ENCODE results near the gene PSAT1. TPM values are rescaled to one million over a fixed set of nuclear protein-coding genes. Genes with fewer than 3 reads are reported as not detected.

PSAT1 gene
- total and polyA plus RNA-seq, 2 of the 4 experiments (the other 2 are of a cell fraction): 77.2 to 88.4 TPM

- no peak overlapping the region for H3K4ac ChIP-seq (ENCODE audit: low read depth, low read length)
- dilution Hi-C loops (cut with HindIII; ENCODE audit: low sequenced_read_pairs, unreplicated experiment) (no loop called here), intact Hi-C loops (cut with micrococcal nuclease) (no loop called here)
Measured at GRCh38 chr9:78358329-78359051, 61.6 kb downstream of the PSAT1 start.

More at GRCh38 chr9:78358329-78359051, 61.6 kb downstream of the PSAT1 start:
- Histone ChIP-seq H3K4me2 (ENCODE audit: low read depth, low read length) (no peak overlapping the region), H3K27me3 (ENCODE audit: control insufficient read depth, insufficient read depth, low read length) (peaks cover 2% of the 10 kb centered on the region; the same call in 1 of the 2 replicates), H3K4me3 (ENCODE audit: insufficient read depth, low read depth, low read length) (no peak overlapping the region), H3K18ac (ENCODE audit: low read depth, low read length) (no peak overlapping the region), H3K4me1 (ENCODE audit: control insufficient read depth, insufficient read depth, low read length) (no peaks in the 10 kb centered on the region), H3K23ac (ENCODE audit: low read depth, low read length) (no peak overlapping the region), H2BK15ac (ENCODE audit: low read depth, low read length) (no peak overlapping the region), H2BK5ac (ENCODE audit: low read depth, low read length, poor library complexity, severe bottlenecking) (no peak overlapping the region), H3K9ac (ENCODE audit: low read depth, low read length) (no peak overlapping the region), H2AK5ac (ENCODE audit: low read depth, low read length) (no peak overlapping the region), H3K79me1 (ENCODE audit: low read depth in 1 of 2, low read length in 2 of 2) (no peaks in the 10 kb centered on the region), H2AK9ac (replicated peaks; ENCODE audit: low read depth, low read length, poor library complexity) (no peak overlapping the region), H3K9me1 (ENCODE audit: insufficient read depth, low read length) (no peaks in the 10 kb centered on the region), H4K5ac (ENCODE audit: low read depth, low read length) (no peak overlapping the region), H2BK120ac (ENCODE audit: low read depth, low read length) (no peak overlapping the region), H3K9me3 (ENCODE audit: control insufficient read depth, insufficient read depth, low read length) (no peaks in the 10 kb centered on the region), H2BK20ac (ENCODE audit: low read depth, low read length) (no peak overlapping the region), H4K91ac (ENCODE audit: insufficient read depth, low read depth, low read length) (no peak overlapping the region), H3K56ac (ENCODE audit: extremely low read depth, insufficient read depth, low read length) (no peak overlapping the region), H3K27ac (ENCODE audit: insufficient read depth, low read length) (no peak overlapping the region), H2AFZ (replicated peaks; ENCODE audit: low read length, poor library complexity) (no peak overlapping the region), H4K20me1 (ENCODE audit: insufficient read depth, low read length) (no peaks in the 10 kb centered on the region), H4K8ac (ENCODE audit: low read depth in 2 of 2, low read length in 2 of 2) (no peak overlapping the region), H3K36me3 (ENCODE audit: control insufficient read depth, insufficient read depth, low read length) (no peaks in the 10 kb centered on the region), H3K14ac (replicated peaks; ENCODE audit: low read depth, low read length) (no peak overlapping the region)
- CTCF ChIA-PET: interaction anchor here (1.0 to 1.8 kb wide), 2 partner anchors 8 to 68 kb away, joined by 6 to 7 read pairs; no protein-coding TSS in a partner anchor
- no peak for DNase-seq
- TF ChIP-seq, protein P1, sequence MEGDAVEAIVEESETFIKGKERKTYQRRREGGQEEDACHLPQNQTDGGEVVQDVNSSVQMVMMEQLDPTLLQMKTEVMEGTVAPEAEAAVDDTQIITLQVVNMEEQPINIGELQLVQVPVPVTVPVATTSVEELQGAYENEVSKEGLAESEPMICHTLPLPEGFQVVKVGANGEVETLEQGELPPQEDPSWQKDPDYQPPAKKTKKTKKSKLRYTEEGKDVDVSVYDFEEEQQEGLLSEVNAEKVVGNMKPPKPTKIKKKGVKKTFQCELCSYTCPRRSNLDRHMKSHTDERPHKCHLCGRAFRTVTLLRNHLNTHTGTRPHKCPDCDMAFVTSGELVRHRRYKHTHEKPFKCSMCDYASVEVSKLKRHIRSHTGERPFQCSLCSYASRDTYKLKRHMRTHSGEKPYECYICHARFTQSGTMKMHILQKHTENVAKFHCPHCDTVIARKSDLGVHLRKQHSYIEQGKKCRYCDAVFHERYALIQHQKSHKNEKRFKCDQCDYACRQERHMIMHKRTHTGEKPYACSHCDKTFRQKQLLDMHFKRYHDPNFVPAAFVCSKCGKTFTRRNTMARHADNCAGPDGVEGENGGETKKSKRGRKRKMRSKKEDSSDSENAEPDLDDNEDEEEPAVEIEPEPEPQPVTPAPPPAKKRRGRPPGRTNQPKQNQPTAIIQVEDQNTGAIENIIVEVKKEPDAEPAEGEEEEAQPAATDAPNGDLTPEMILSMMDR (conservative IDR thresholded peaks at IDR 0.05; ENCODE audit: low read depth, low read length): no peak
- TF ChIP-seq CEBPB (IDR thresholded peaks at IDR 0.05; ENCODE audit: low read depth, low read length) (no peak), MAFK (IDR thresholded peaks at IDR 0.05; ENCODE audit: low read depth, low read length) (no peak), RAD21 (IDR thresholded peaks at IDR 0.05; ENCODE audit: low read length) (no peak), MXI1 (IDR thresholded peaks at IDR 0.05; ENCODE audit: borderline replicate concordance, low read depth, low read length) (no peak)
- POLR2A ChIA-PET (ENCODE audit: unreplicated experiment): no interaction called here
- 94% methylated on average over 10 of the region's 17 CpGs; no CpG with 5 or more reads in 1 of the 2 experiments for WGBS, 2 experiments (ENCODE audit: extremely low coverage in 2 of 2, insufficient read length in 1 of 2)
- no TSS peak for BruUV-seq (replicated peaks)
- in situ Hi-C loops (cut with MboI; ENCODE audit: low sequenced_read_pairs): no loop called here
- ATAC-seq (ENCODE audit: low read depth): no peak

All from IMR-90 (cell line).